NOMO-1 treated with DMSO at 0.1 percent for 48 hours (cell line): Measurements from ENCODE around the gene NTN3.

Source experiments
- DNase-seq: peaks from one replicate; lab custom pipeline; 2025; ENCODE audit not compliant: unreplicated experiment; lab: John Stamatoyannopoulos, UW

Gene NTN3

GRCh38 chr16:2513405-2514332 lies 42.6 kb downstream of the NTN3 start, which contains the start of gene ATP6V0C:
Gene ATP6V0C, plus strand, starts transcription at chr16:2513952. Its CDS starts 152 bp downstream, at chr16:2514104.
- DNase-seq, result peak; percentile 81

- peak; percentile 2 for DNase-seq
These were observed 43.5 kb downstream of the NTN3 start for GRCh38 chr16:2514333-2515179.

- peak; percentile 60 for DNase-seq
These were observed 44.2 kb downstream of the NTN3 start for GRCh38 chr16:2515180-2515851.

GRCh38 chr16:2516391-2517240 lies 45.5 kb downstream of the NTN3 start:
- DNase-seq, result peak; percentile 92

GRCh38 chr16:2517954-2518605 lies 47.0 kb downstream of the NTN3 start:
- no peak for DNase-seq

- DNase-seq, result no peak
These were observed 48.0 kb downstream of the NTN3 start for GRCh38 chr16:2518823-2519710.

- DNase-seq, result no peak
These were observed 48.6 kb downstream of the NTN3 start for GRCh38 chr16:2519711-2520080.

GRCh38 chr16:2520097-2520783 lies 49.1 kb downstream of the NTN3 start, which contains the start of gene AMDHD2:
Gene AMDHD2, plus strand, starts transcription at chr16:2520371. Its CDS starts 88 bp downstream, at chr16:2520459.
- DNase-seq, result peak; percentile 94

GRCh38 chr16:2520784-2521531 lies 49.9 kb downstream of the NTN3 start:
- DNase-seq, result peak; percentile 19
